Tibial nerve (tissue), 4 donors: ENCODE data around the gene TTLL6. TPM values are rescaled to one million over a fixed set of nuclear protein-coding genes. Genes with fewer than 3 reads are reported as not detected.

Source experiments
- DNase-seq, 2 donors: peaks; one replicate each; pipeline ENCODE4 v3.0.0-alpha.2; 2019; ENCODE audit warnings: low spot score in 2 of 2
- H3K27ac ChIP-seq, 4 donors: fragments of 200-600 bp; sonication (generic) in 3 of 4; one replicate each; pipeline ENCODE4 v1.5.1; 2017 to 2019; ENCODE audit warnings: mild to moderate bottlenecking in 1 of 4
- H3K27me3 ChIP-seq, 2 donors: fragments of 200-600 bp; sonication (generic) in 1 of 2; one replicate each; pipeline versions ENCODE4 v1.5.1 to v1.6.0; 2017 to 2019
- H3K36me3 ChIP-seq, 3 donors: fragments of 200-600 bp; sonication (generic); one replicate each; pipeline ENCODE4 v1.5.1; 2018 to 2019
- H3K4me1 ChIP-seq, 4 donors: fragments of 200-600 bp; sonication (generic) in 3 of 4; one replicate each; pipeline ENCODE4 v1.5.1; 2017 to 2019
- H3K4me3 ChIP-seq, 4 donors: fragments of 200-600 bp; sonication (generic) in 3 of 4; one replicate each; pipeline ENCODE4 v1.5.1; 2017 to 2019; ENCODE audit warnings: mild to moderate bottlenecking in 1 of 4, moderate library complexity in 1 of 4
- H3K9me3 ChIP-seq, 4 donors: fragments of 200-600 bp; sonication (generic) in 3 of 4; one replicate each; pipeline ENCODE4 v1.5.1; 2017 to 2019
- CTCF ChIP-seq, 5 experiments: fragments of 200-600 bp in 3 of 5; fragments of 450-650 bp in 2 of 5; sonication (generic) in 3 of 5; IDR thresholded peaks; one replicate each; pipeline ENCODE4 v1.5.1; 2016 to 2019; ENCODE audit warnings: antibody characterized with exemption in 5 of 5, mild to moderate bottlenecking in 3 of 5, moderate library complexity in 2 of 5
- EP300 ChIP-seq, 2 donors: sonication (generic); formaldehyde crosslinking; IDR thresholded peaks; one replicate each; pipeline ENCODE4 v1.6.1; 2017; ENCODE audit warnings: antibody characterized with exemption in 2 of 2, mild to moderate bottlenecking in 1 of 2
- POLR2A ChIP-seq, 2 donors: fragments of 450-650 bp; IDR thresholded peaks; one replicate each; pipeline ENCODE4 v1.6.1; 2017; ENCODE audit warnings: antibody characterized with exemption in 2 of 2, mild to moderate bottlenecking in 2 of 2, moderate library complexity in 2 of 2
- WGBS, 2 donors: methylation state at CpG; one replicate each; pipeline ENCODE4 v1.1.5; 2018; 5-methylcytosine and 5-hydroxymethylcytosine counted together
- total RNA-seq, 4 donors: library from RNA; depleted of rRNA; stranded (reverse); fragments of >200 nt; gene quantifications; one replicate each; pipeline ENCODE4 v1.1.0, GENCODE V29; 2016

Gene TTLL6
- total RNA-seq, 4 donors from 2014 or later = 0.21 to 4.8 (median 0.99) TPM

DNA sequence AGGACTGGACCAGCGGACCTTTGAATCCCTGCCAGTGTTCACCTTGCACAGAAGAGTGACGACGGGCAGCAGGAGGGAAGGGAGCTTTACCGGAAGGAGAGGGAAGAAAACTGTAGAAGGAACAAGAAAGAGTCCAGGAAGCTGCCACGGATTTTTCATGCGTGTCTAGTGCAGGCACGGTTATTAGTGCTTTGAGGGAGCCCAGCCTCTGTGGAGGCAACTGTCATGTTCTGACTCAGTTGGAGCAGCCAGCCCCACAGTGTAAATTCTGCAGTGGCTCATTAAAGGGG lies 82.0 kb downstream of the TTLL6 start:
- no peaks in the 10 kb centered on the region for H3K36me3 ChIP-seq
- H3K4me3 ChIP-seq = no peak overlapping the region
- TF ChIP-seq POLR2A (IDR thresholded peaks at IDR 0.05) = no peak
- no peak for TF ChIP-seq CTCF (IDR thresholded peaks at IDR 0.05)
- no peak for TF ChIP-seq EP300 (IDR thresholded peaks at IDR 0.05)
- peaks cover 0 to 100% of the 10 kb centered on the region in 2 donors for H3K27me3 ChIP-seq
- peaks cover 0 to 14% (median 6%) of the 10 kb centered on the region in 4 donors for H3K4me1 ChIP-seq
- no peaks in the 10 kb centered on the region for H3K9me3 ChIP-seq
- 4 to 6% methylated on average over 7 of the region's 7 CpGs for WGBS, 2 donors
- H3K27ac ChIP-seq = no peak overlapping the region
- DNase-seq = no peak

DNA sequence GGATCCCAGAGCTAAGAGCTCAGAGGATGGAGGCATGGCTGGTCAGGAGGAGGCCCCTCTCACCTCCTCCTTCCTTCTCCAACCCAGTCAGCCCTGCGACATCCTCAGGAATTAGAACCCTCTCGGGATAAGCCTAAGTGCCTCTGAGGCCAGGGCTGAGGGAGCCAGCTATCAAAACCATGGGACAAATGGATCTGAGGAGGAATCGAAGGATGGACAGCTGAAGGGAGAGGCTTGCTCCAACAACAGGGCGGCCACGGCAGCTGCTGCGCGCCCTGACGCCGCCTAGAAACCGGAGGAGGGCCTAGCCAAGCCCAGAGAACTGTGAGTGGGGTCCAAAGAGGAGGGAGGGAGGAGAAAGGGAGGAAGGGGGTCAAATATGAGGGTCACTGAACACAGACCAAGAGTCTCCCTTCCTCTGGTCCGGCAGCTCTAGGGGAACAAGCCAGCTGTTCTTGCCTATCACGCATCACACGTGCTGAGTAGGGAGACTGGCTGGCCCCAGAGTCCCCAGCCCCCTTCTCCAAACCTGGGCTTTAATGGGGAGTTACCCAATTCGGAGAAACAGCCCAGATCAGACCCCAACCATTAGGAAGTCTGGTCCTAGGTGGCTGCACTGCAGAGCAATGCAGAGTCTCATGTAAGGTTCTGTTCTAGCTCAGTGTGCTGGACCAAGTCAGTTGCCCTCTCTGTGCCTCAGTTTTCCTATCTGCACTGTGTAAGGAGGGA lies 82.5 kb downstream of the TTLL6 start:
- H3K4me3 ChIP-seq = no peak overlapping the region
- H3K27me3 ChIP-seq = peaks cover 0 to 100% of the 10 kb centered on the region in 2 donors
- DNase-seq = no peak
- H3K9me3 ChIP-seq = no peaks in the 10 kb centered on the region
- H3K4me1 ChIP-seq = peaks cover 0 to 13% (median 6%) of the 10 kb centered on the region in 4 donors
- TF ChIP-seq POLR2A (IDR thresholded peaks at IDR 0.05) (no peak), EP300 (IDR thresholded peaks at IDR 0.05) (no peak), CTCF (IDR thresholded peaks at IDR 0.05) (no peak)
- 5 to 7% methylated on average over 14 of the region's 14 CpGs for WGBS, 2 donors
- no peak overlapping the region for H3K27ac ChIP-seq
- no peaks in the 10 kb centered on the region for H3K36me3 ChIP-seq

GRCh38 chr17:48733632-48734328 lies 83.2 kb downstream of the TTLL6 start:
- no peaks in the 10 kb centered on the region for H3K9me3 ChIP-seq
- no peak for TF ChIP-seq CTCF (IDR thresholded peaks at IDR 0.05)
- TF ChIP-seq EP300 (IDR thresholded peaks at IDR 0.05) = no peak
- no peak for TF ChIP-seq POLR2A (IDR thresholded peaks at IDR 0.05)
- no peak overlapping the region for H3K4me3 ChIP-seq
- H3K27me3 ChIP-seq = peaks cover 0 to 100% of the 10 kb centered on the region in 2 donors
- H3K27ac ChIP-seq = no peak overlapping the region
- no peak for DNase-seq
- no peaks in the 10 kb centered on the region for H3K36me3 ChIP-seq
- H3K4me1 ChIP-seq = peaks cover 0 to 19% (median 6%) of the 10 kb centered on the region in 4 donors
- WGBS, 2 donors = 9 to 11% methylated on average over 22 of the region's 22 CpGs

GRCh38 chr17:48732688-48733629 lies 84.1 kb downstream of the TTLL6 start:
- Histone ChIP-seq H3K9me3 (no peaks in the 10 kb centered on the region), H3K27me3 (peaks cover 0 to 100% of the 10 kb centered on the region in 2 donors), H3K4me1 (peaks cover 0 to 27% (median 14%) of the 10 kb centered on the region in 4 donors), H3K36me3 (no peaks in the 10 kb centered on the region), H3K27ac (no peak overlapping the region), H3K4me3 (no peak overlapping the region)
- TF ChIP-seq CTCF (IDR thresholded peaks at IDR 0.05) (no peak), EP300 (IDR thresholded peaks at IDR 0.05) (no peak), POLR2A (IDR thresholded peaks at IDR 0.05) (no peak)
- DNase-seq = no peak
- WGBS, 2 donors = 4% methylated on average over 29 to 50 of the region's 50 CpGs
